ENCODE data around the gene PRKCH. TPM values are rescaled to one million over a fixed set of nuclear protein-coding genes. Genes with fewer than 3 reads are reported as not detected.
A peak's percentile ranks its signal among the peaks of the same experiment; 100 is the strongest.

The PRKCH gene
- total RNA-seq, 1 donor from 2014 or later, result 0.30 TPM

GRCh38 chr14:61355892-61356325, 34.5 kb downstream of the PRKCH start:
- H3K36me3 Mint-ChIP-seq (ENCODE audit: low read depth), result no peaks in the 10 kb centered on the region
- no peak overlapping the region for H3K4me3 Mint-ChIP-seq
- no peak overlapping the region for H3K27ac Mint-ChIP-seq (ENCODE audit: unreplicated experiment)
- H3K4me1 Mint-ChIP-seq, result peaks cover 8% of the 10 kb centered on the region
- no peaks in the 10 kb centered on the region for H3K9me3 Mint-ChIP-seq
- TF ChIP-seq CTCF (conservative IDR thresholded peaks at IDR 0.05), result no peak
- no peaks in the 10 kb centered on the region for H3K27me3 Mint-ChIP-seq (ENCODE audit: low read depth)
- DNase-seq (ENCODE audit: low read depth, low spot score), result no peak

GRCh38 chr14:61357123-61357522, 35.7 kb downstream of the PRKCH start:
- Mint-ChIP-seq H3K27me3 (ENCODE audit: low read depth) (no peaks in the 10 kb centered on the region), H3K27ac (ENCODE audit: unreplicated experiment) (no peak overlapping the region), H3K4me3 (no peak overlapping the region), H3K9me3 (no peaks in the 10 kb centered on the region), H3K4me1 (peaks cover 8% of the 10 kb centered on the region), H3K36me3 (ENCODE audit: low read depth) (no peaks in the 10 kb centered on the region)
- no peak for DNase-seq (ENCODE audit: low read depth, low spot score)
- TF ChIP-seq CTCF (conservative IDR thresholded peaks at IDR 0.05), result no peak

GRCh38 chr14:61358554-61359226, 37.3 kb downstream of the PRKCH start:
- DNase-seq (ENCODE audit: low read depth, low spot score), result no peak
- H3K27ac Mint-ChIP-seq (ENCODE audit: unreplicated experiment), result peak overlapping the region; percentile 32
- no peak for TF ChIP-seq CTCF (conservative IDR thresholded peaks at IDR 0.05)
- H3K9me3 Mint-ChIP-seq, result no peaks in the 10 kb centered on the region
- H3K4me3 Mint-ChIP-seq, result no peak overlapping the region
- H3K27me3 Mint-ChIP-seq (ENCODE audit: low read depth), result no peaks in the 10 kb centered on the region
- no peaks in the 10 kb centered on the region for H3K36me3 Mint-ChIP-seq (ENCODE audit: low read depth)
- peaks cover 8% of the 10 kb centered on the region for H3K4me1 Mint-ChIP-seq

- no peak for DNase-seq (ENCODE audit: low read depth, low spot score)
- no peaks in the 10 kb centered on the region for H3K36me3 Mint-ChIP-seq (ENCODE audit: low read depth)
- H3K27me3 Mint-ChIP-seq (ENCODE audit: low read depth), result no peaks in the 10 kb centered on the region
- peaks cover 4% of the 10 kb centered on the region for H3K4me1 Mint-ChIP-seq
- no peak overlapping the region for H3K27ac Mint-ChIP-seq (ENCODE audit: unreplicated experiment)
- no peak for TF ChIP-seq CTCF (conservative IDR thresholded peaks at IDR 0.05)
- no peak overlapping the region for H3K4me3 Mint-ChIP-seq
- H3K9me3 Mint-ChIP-seq, result no peaks in the 10 kb centered on the region
These were observed 39.6 kb downstream of the PRKCH start for GRCh38 chr14:61360796-61361525.

- H3K4me3 Mint-ChIP-seq, result no peak overlapping the region
- no peak for TF ChIP-seq CTCF (conservative IDR thresholded peaks at IDR 0.05)
- H3K36me3 Mint-ChIP-seq (ENCODE audit: low read depth), result no peaks in the 10 kb centered on the region
These were observed 40.8 kb downstream of the PRKCH start for GRCh38 chr14:61362072-61362750.

More at GRCh38 chr14:61362072-61362750, 40.8 kb downstream of the PRKCH start:
- no peaks in the 10 kb centered on the region for H3K27me3 Mint-ChIP-seq (ENCODE audit: low read depth)
- no peaks in the 10 kb centered on the region for H3K4me1 Mint-ChIP-seq
- H3K27ac Mint-ChIP-seq (ENCODE audit: unreplicated experiment), result no peak overlapping the region
- no peaks in the 10 kb centered on the region for H3K9me3 Mint-ChIP-seq
- DNase-seq (ENCODE audit: low read depth, low spot score), result no peak
